GM21825 (cell line): ENCODE results near the gene MCM3AP.

Experiments used
- ATAC-seq: cut with Tn5 transposase; IDR thresholded peaks from one replicate; pipeline ENCODE4 v1.9.1; 2021; ENCODE audit warnings: mild to moderate bottlenecking, moderate library complexity; ENCODE audit not compliant: unreplicated experiment

Gene MCM3AP

GRCh38 chr21:46274797-46275390, 10.5 kb downstream of the MCM3AP start:
- ATAC-seq: no peak

DNA sequence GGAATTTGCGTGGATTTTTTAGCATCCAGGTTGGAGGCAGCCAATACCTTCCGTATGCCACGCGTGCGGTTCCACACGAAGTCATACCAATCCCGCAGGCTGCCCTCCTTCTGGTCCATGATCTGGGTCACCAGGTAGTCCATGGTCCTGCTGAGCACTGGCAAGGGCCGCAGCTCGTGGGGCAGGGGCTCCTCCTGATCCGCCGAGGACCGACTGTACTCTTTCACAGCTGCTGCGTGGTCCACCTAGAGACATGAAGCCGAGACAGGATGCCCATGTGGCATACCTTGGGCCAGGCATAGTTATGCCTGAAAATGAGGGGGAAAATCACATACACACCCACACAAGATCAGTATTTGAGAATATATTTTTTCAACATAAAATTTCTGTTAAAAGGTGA, 12.1 kb downstream of the MCM3AP start:
- ATAC-seq: no peak

- ATAC-seq: no peak
Observed at GRCh38 chr21:46269466-46269865, 15.9 kb downstream of the MCM3AP start.

DNA sequence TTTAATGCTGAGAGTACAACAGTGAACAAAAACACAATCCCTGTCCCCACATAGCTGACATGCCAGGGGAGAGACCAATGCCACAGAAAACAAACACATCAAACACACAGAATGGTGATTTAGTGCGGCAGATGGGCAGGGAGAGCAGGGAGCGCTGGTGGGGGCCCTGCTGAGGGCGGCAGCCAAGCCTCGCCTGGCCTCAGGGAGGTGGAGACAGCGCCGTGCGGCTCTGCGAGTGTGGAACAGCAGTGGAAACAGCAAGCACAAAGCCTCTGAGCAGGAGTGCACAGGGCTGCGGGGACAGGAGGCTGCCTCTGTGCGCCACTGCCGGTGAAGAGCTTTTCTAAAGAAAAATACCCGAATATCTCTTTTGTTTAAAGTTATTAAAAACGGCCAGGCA, 17.0 kb downstream of the MCM3AP start:
- ATAC-seq: no peak

- no peak for ATAC-seq
Observed at GRCh38 chr21:46266946-46267345, 18.5 kb downstream of the MCM3AP start.

DNA sequence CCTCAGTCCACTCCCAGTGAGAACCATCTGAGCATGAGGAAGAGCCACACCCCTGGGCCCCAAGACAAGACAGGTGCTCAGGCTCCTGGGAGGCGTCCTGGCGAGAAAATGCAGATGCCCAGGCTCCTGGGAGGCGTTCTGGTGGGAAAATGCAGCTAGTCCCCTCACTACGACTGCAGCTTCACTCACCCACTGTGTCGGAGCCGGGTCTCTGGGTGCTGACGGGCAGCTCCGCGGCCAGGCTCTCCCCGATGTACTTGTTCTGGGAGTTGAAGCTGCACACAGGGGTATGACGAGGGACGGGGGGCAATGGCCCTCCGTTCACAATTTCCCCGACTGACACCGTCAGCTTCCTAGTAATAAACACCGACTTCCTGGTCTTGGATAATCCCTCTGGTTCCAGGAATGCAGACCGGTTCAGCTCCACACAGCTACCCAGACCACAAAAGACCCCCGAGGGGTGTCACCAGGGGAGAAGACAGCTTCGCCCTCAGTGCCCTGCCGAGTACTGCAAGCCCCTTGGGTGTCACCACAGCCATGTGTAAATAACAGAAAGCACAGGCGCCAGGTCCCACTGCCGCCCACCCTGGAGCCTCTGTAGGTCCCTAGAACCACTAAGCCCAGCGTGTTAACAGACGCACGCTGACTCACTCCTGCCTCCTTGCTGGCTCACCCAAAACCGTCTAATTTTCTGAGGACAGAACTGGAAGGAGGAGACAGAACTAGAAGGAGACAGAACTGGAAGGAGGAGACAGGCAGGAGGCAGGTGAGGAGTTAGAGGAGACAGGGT, 19.5 kb downstream of the MCM3AP start:
- ATAC-seq: no peak

GRCh38 chr21:46264690-46265144, 20.7 kb downstream of the MCM3AP start:
- no peak for ATAC-seq

DNA sequence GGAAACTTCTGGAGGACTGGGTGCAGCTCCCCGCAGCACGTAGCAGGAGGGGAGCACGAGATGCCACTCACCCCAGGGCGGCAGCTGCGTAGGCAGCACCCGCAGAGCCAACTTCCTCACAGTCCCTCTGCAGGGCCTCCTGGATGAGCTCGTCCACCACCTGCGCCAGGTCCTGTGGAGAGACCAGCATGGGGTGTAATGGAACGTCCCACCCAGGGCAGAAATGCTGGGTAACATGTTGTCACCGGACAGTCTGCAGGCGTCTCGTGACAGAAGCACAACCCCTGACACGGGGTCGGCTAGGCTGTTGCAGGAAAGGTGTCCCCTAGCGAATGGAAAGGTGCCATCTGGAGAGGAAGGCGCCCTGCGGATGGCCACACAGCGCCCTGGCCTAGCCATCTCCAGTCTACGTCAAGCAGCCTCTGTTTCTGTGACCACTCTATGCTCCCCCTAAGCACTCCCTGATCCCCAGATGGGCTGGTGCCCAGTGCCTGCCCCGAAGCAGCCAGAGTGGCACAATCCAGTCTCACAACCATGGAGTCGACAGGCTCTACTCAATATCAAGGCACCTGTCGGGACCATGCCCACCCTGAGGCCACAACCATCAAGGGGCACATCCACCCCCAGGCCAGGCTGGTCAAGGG, 21.2 kb downstream of the MCM3AP start:
- no peak for ATAC-seq

- no peak for ATAC-seq
Observed at GRCh38 chr21:46256501-46256994, 28.9 kb downstream of the MCM3AP start.

DNA sequence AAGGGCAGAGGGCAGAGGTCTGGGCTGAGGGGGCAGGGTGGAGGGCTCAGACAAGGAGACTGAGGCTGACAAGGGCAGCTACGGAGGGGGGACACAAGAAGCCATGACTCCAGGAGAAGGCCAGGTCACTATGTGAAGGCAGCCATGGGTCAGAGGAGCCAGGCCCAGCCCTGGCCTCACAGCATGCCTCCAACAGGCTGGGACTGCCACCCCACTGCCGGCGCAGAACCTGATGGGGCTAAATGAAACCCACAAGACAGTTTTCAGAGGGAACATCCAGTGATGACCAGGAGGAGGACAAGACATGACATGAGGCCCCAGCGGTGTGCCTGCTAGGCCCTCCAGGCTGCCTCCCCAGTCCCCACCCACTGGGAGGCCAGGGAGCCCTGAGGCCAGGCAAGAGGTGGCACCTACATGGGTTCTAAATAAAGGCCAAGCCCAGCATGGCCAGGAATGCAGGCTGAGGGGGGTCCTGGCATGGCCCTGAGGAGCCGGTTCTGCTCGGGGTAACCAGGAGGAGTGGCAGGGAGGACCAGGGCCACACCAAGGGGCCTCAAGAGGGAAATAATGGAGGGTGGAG, 29.6 kb downstream of the MCM3AP start:
- no peak for ATAC-seq

- no peak for ATAC-seq
Observed at GRCh38 chr21:46255166-46255565, 30.2 kb downstream of the MCM3AP start.

- peak; percentile 48 for ATAC-seq
Observed at GRCh38 chr21:46254208-46254975, 31.0 kb downstream of the MCM3AP start.

DNA sequence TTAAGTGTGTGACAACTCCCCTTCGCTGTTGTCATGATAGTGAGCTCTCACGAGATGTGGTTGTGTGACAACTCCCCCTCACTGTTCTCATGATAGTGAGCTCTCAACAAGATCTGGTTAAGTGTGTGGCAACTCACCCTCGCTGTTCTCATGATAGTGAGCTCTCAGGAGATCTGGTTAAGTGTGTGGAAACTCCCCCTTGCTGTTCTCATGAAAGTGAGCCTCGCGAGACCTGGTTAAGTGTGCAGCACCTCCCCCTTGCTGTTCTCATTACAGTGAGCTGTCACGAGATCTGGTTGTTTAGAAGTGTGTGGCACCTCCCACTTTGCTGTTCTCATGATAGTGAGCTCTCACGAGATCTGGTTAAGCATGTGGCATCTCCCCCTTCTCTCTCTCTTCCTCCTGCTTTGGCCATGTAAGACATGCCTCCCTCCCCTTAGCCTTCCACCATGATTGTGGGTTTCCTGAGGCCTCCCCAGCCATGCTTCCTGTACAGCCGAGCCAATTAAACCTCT, 31.7 kb downstream of the MCM3AP start:
- peak; percentile 54 for ATAC-seq

- ATAC-seq: no peak
Observed at GRCh38 chr21:46252840-46253239, 32.6 kb downstream of the MCM3AP start.

GRCh38 chr21:46250146-46250725, 35.2 kb downstream of the MCM3AP start:
- ATAC-seq: no peak

DNA sequence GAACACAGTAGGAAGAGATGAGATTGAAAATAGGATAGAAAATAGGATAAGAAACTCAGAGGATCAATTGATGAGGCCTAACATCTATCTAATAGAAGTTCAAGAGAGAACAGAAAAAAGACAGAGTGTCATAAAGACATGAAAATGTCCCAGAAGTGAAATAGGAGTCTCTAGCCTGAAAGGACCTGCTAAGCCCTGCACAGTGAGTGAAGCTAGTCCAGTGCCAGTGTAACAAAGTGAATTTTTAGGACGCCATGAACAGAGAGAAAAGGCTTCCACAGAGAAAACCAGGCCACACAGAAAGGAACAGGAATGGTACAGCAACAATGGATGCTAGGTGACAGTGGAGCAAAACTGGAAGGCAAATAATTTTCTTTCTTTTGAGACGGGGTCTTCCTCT, 36.6 kb downstream of the MCM3AP start:
- ATAC-seq: no peak

DNA sequence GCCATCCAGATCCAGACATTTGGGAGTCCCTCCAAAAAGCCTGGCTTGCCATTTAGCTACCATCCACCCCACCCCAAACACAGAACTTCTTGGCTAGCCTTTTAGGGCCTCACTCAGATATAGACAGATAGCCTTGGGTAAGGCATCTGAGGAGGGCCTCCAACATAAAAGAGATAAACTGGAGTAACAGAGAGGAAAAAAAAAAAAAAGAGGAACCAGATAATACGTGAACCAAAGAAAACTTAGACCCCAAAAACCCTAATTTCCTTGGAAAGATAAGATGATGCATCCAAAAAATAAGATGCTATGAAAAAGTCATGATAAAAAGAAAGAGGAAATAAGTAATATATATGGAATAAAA, 37.0 kb downstream of the MCM3AP start:
- no peak for ATAC-seq

DNA sequence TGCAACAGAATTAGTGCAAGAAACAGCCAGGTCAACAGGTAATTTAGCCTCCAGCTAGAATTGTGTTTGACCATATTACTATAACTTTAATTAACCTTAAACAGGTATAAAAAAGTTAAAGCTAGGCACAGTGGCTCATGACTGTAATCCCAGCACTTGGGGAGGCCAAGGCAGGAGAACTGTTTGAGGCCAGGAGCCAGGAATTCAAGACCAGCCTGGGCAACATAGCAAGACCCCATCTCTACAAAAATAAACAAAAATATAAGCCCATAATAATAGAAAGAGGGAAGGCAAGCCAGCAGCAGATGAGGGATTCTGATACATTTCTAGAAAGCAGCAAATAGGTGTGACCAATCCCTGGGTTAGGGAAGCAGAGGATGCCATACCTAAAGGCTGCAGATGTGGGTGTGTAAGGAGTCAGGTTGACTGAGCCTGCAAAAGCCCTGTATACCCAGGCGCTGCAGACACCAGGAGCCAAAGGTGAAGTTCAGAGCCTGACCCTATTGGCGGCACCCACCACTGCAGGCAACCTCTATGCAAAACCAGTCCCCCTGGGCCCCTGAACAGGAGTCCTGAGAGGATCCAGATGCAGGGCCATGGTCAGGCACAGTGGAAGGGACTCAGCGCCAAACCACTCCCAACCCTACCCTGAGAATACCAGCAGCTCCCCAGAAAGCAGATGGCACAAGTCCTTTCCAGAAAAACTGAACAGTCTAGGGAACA, 37.6 kb downstream of the MCM3AP start:
- ATAC-seq: no peak

- ATAC-seq: no peak
Observed at GRCh38 chr21:46246345-46246744, 39.1 kb downstream of the MCM3AP start.
